Testis (tissue), 2 donors: Measurements from ENCODE around the gene NBEA.

Experiments used
- POLR2A ChIP-seq: fragments of 450-650 bp; IDR thresholded peaks from one replicate; pipeline ENCODE4 v1.6.1; 2017; ENCODE audit warnings: antibody characterized with exemption, mild to moderate bottlenecking, moderate library complexity
- TF ChIP-seq, protein P1 (sequence below), 3 experiments: fragments of 450-650 bp in 2 of 3; fragments of 200-600 bp in 1 of 3; sonication (generic) in 1 of 3; IDR thresholded peaks; one replicate each; pipeline ENCODE4 v1.5.1; 2016 to 2019; ENCODE audit warnings: antibody characterized with exemption in 3 of 3, mild to moderate bottlenecking in 2 of 3, moderate library complexity in 1 of 3

DNA sequence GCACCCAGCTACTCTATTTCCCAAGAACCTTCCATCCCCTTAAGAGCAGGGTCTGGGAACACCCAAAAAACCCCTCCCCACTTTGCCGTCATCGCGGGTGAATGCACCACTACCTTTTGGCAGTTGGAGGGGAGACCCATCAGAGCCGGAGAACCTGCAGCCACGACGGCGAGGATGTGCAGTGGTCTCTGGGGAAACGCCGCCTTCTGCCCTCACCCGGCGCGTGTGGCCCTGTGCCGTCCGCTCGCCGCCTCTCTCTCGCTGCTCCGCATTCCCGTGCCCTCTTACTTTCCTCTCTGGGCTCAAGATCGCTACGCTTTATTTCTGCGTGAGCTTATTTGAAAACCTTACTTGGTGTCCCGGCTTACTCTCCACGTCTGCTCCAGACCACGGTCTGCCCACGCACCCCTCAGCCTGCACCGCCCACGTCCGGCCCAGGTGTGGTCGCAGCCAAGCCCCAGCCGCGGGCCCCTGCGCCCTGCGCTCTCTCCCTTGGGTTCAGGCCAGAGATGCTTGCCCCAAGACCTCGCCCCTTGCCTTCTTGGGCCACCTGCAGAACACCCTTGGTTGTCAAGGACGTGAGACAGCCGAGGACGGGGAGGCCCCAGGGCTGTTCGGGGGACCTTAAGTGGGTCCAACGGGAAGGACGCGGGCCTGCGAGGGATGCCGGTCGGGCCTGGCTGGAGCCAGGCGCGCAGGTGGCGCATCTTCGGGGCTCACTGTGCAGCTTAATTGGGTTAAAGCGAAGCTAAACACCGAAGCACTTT is 536.4 kb downstream of the NBEA start:
- TF ChIP-seq, protein P1, sequence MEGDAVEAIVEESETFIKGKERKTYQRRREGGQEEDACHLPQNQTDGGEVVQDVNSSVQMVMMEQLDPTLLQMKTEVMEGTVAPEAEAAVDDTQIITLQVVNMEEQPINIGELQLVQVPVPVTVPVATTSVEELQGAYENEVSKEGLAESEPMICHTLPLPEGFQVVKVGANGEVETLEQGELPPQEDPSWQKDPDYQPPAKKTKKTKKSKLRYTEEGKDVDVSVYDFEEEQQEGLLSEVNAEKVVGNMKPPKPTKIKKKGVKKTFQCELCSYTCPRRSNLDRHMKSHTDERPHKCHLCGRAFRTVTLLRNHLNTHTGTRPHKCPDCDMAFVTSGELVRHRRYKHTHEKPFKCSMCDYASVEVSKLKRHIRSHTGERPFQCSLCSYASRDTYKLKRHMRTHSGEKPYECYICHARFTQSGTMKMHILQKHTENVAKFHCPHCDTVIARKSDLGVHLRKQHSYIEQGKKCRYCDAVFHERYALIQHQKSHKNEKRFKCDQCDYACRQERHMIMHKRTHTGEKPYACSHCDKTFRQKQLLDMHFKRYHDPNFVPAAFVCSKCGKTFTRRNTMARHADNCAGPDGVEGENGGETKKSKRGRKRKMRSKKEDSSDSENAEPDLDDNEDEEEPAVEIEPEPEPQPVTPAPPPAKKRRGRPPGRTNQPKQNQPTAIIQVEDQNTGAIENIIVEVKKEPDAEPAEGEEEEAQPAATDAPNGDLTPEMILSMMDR (IDR thresholded peaks at IDR 0.05) = no peak
- TF ChIP-seq POLR2A = no peak
